ENCODE data around the gene AGRP.

AGRP gene

DNA sequence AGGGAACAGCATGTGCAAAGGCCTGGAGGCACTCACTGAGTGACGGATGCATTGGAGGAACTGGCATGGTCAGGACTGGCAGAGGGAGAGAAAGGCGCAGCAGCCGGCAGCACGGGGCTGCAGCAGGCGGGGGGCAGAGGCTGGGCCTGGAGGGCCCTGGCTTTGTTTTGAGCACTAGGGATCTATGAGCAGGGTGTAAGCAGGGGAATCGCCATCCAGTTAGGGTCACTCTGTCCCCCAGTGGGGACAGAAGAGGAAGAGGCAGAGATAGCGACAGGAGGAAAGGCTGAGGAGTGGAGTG lies 38.3 kb downstream of the AGRP start:
- DNase-seq = no peak

DNA sequence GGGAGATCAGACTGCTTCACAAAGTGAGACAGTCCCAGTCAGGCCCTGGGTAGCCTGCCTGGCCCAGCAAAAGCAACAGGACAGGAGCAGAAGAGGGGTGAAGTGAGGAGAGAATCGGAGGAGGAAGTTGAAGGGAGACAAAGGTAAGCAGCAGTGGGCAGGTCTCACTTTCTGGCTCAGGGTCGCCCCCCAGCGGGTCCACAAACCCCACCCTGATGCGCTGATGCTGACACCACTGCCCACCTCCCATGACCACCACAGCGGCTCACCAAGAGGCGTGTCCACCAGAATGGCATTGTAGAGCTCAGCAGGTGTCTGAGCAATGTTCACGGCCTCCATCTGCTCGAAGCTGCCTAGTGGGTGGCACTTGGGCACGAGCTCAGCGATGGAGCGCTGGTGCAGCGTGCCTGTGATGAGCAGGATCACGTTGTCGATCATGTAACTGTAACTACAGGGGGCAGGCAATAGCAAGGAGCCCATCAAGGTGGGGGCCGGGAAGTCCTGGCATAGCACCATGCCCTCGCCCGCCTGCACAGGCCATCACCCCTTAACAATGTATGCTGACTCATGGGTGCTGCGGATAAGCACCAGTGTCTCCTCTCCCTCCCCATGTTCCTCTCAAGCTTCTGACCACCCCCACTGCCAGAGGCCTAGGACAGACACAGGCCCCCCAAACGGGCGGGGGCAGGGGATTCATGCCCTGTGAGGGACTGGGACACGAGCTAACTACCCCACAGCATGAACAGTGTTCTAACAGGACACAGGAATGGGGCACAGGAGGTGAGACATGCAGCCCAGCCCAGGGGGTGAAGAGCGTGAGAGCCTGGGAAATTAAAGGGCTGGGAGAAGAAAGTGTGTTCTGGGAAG lies 38.9 kb downstream of the AGRP start:
- peak; percentile 29 for DNase-seq

DNA sequence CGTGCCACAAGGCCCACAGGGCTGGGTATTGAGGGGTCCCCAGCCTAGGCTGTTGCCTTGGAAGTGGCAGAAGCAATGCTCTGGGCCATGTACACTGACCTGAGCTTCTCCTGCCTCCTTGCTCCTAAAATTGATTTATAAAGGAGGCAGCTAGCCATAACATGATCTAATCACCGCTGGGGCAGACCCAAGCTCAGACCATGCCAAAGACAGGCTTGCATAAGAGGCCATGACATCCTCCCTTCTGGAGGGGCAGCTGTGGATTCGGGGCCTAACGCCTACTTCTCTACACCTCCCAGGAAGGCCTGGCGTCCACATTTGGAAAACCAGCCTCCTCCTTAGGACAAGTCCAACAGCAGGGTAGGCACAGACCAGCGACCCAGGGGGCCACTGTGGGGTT lies 40.1 kb downstream of the AGRP start:
- no peak for DNase-seq

DNA sequence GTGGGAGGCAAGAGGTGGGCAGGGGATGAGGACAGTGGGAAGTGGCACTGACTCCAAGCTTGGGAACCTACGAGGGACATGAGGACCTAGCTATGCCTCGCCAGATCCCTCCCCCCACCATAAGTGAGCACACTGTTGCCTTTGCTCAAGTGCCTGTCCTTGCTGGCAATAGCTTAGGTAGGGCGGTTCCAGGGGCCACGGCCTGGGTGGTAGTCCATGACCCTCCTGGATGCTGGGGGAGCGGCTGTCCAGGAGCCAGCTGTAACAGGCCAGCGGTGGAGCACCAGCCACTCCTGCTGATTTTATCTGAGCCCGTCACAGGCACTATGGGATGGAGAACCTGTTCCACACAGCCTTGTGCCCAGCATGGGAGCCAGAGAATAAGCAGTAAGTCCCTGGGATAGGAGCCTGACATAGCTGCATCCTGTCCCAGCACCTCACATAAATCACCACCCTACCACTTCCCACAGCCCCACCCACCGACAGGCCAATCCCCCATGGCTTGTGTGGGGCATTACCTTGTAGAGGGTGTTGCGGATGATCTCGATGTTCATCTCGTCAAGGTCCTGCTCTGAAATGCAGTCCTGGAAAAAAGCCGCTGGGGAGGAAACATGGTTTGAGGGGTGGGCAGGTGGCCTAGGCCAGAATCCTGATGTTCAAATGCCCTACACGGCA lies 40.6 kb downstream of the AGRP start:
- no peak for DNase-seq

DNA sequence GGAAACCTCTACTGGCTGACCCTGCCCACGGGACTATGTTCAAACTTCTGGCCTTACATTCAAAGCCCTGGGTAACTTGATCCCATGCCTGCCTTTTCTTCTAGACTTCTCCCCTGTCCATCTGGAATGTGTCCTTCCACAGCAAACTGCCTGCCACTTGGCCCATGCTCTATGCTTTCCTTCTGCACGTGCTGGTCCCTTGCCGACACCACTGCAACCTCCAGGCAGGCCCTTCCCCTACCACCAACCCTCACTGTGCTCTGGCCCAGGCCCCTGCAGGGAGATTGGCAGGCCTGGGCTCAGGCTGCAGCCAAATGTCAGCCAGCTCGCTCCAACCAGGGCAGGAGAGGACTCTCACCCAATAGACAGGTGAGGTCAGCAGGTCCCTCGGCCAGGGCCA lies 41.4 kb downstream of the AGRP start:
- DNase-seq = no peak

DNA sequence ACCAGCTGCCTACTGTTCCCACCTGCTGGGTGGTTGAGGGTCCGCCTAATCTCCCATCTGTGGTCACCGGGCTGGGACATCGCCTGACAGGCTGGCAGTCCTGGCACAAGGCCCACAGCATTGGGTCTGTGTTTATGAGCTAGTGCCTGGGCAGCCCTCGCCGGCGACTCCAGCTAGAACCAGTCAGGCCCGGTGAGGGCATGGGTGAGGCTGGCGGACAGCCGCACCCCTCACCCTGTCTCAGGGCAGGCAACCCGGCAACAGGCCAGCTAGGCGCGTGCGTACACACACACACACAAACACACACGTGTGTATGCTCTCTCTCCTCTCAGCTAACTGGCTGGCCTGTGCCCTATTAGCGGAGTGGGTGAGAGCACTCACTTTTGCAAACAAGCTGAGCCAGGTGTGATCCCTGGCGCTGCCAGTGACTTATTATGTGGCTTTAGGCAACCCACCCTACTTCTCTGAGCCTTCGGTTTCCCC lies 42.0 kb downstream of the AGRP start:
- peak; percentile 94 for DNase-seq

DNA sequence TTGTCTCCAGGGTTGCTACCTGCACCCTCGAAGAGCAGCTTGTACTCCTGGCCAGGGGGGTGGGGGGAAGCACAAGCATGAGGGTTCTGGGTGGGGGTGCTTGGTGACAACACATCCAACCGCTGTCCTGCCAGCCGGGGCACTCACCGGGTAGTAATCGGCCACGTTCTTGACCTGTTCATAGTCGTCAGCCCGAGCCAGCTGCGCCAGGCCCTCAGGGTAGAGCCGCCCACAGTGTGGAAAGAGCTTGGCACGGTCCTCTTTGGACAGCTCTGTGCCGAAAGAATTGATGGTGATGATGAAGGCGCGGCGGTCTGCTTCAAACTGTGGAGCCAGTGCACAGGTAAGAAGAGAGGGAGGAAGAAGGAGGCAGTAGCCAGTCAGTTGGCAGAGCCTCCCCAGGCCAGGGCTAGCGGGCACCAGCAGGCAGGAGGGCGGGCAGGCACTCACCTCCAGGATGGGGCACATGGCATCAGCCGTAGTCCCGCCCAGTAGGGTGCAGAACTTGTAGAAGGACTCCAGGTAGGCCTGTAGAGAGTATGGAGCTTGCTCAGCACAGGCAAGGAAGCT lies 44.4 kb downstream of the AGRP start:
- no peak for DNase-seq

DNA sequence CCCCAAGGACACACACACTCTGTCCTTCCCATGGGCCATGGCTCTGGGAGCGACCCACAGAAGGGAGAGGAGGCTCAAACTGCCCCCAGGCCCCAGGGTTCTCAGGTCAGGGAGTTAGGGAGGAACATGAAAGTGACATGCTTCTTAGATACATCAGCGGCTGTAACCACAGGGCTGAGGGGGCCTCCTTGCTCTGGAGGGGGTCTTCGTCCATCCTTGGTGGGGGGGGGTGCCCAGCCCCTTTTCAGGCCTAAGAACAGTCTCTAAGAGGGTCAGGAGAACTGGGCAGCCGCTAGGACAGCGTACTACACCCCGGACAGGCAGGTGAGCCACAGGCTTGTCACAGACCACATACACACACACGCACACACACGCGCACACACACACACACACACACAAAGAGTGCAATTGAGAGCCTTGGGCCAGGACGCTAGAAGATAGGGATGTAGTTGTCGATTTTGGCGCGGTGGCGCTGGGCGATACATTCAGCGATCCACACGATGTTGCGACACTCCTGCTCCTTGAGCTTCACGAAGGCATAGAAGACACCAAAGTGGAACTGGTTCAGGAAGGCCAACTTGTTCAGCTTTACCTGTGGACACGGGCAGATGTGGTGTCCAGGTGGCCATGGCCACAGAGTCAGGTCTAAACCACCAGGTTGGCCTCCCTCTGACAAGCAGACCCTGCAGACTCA lies 45.1 kb downstream of the AGRP start:
- no peak for DNase-seq

DNA sequence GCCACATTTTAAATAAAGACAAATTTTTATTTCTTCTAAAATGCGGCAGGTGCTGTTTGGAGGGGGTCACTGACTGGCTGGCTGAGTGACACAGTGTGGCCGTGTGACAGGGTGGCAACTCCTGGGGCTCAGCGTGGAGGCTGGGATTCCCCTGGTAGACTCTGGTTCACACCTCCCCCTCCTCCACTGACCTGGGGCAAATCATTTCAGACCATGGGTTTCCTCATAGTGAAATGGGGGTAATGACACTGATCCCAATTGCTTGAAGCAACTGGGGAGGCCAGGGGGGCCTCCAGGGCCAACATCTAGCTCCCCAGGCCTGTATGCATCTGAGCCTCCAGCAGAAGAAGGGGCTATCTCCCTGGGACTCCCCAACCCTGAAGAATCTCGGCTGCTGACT lies 45.8 kb downstream of the AGRP start:
- DNase-seq = no peak

DNA sequence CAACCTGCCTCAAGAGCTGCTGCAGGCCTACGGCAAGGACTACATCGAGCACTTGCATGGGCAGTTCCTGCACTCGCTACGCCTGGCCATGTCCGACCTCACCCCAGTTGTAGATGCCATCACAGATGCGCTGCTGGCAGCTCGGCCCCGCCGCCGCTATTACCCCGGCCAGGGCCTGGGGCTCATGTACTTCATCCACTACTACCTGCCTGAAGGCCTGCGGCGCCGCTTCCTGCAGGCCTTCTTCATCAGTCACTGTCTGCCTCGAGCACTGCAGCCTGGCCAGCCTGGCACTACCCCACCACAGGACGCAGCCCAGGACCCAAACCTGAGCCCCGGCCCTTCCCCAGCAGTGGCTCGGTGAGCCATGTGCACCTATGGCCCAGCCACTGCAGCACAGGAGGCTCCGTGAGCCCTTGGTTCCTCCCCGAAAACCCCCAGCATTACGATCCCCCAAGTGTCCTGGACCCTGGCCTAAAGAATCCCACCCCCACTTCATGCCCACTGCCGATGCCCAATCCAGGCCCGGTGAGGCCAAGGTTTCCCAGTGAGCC lies 46.6 kb downstream of the AGRP start:
- no peak for DNase-seq

DNA sequence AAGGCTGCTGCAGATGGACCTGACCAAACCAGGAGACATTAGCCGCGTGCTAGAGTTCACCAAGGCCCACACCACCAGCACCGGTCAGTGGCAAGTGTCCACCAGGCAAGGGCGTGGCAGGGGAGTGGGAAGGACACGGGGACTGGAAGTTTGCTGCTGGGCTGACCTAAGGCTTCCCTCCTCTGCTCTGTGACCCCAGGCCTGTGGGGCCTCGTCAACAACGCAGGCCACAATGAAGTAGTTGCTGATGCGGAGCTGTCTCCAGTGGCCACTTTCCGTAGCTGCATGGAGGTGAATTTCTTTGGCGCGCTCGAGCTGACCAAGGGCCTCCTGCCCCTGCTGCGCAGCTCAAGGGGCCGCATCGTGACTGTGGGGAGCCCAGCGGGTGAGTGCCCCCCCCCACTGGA lies 47.6 kb downstream of the AGRP start:
- DNase-seq = no peak

DNA sequence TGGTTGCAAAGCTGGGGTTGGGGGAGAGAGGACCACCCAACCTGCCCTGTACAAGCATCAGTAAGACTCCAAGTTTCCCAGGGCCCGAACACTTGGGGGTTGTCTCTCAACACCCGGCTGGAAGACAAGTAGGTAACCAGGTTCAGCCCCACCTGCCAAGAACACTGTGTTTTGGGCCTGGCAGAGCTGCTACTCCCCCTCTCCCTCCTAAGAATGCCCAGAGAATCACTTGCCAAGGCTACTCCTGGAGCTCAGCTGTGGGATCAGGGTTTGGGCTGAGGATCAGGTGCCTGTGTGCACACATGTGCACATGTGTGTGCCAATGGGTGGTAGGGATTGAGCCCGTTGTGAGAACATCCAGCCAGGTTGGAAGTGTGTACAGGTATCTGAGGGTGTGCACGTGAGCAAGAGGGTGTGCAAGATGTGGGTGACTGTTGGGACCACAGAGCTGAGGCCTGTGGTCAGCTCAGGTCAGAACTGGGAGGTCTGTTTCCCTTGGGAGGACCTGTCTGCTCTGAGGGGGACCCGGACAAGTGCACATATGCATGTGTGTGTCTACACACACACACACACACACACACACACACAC lies 50.1 kb downstream of the AGRP start:
- no peak for DNase-seq

Data from NCI-H1092 treated with DMSO at 0.1 percent for 48 hours (cell line).